Measurements from ENCODE around the gene SIK3.

The SIK3 gene

DNA sequence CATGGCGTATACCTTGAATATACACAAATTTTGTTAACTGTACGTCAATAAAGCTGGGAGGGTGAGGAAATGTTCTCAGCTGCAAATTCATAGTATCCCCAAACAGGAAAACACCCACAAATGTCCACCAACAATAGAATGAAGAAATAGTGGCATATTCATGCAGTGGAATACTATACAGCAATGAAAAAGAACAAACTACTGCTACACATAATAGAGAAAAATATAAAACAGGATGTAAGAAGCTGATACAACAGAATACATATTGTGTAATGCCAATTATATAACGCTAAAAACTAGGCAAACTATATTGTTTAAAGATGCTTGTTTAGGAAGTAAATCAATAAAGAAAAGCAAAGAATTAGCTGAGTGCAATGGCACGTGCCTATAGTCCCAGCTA lies 81.5 kb downstream of the SIK3 start:
- TF ChIP-seq ZBTB7A (IDR thresholded peaks at IDR 0.05; ENCODE audit: low read depth), result no peak

GRCh38 chr11:117016246-117016645 lies 82.0 kb downstream of the SIK3 start:
- TF ChIP-seq TAF1 (IDR thresholded peaks at IDR 0.05; ENCODE audit: low read depth) (no peak), EGR1 (IDR thresholded peaks at IDR 0.05) (no peak), CEBPB (IDR thresholded peaks at IDR 0.05) (no peak), FOXM1 (IDR thresholded peaks at IDR 0.05; ENCODE audit: borderline replicate concordance, low read depth) (no peak), ZBTB7A (IDR thresholded peaks at IDR 0.05; ENCODE audit: low read depth) (no peak), RAD21 (IDR thresholded peaks at IDR 0.05; ENCODE audit: low read depth) (no peak), CREB1 (IDR thresholded peaks at IDR 0.05; ENCODE audit: low read depth) (no peak), EP300 (IDR thresholded peaks at IDR 0.05; ENCODE audit: borderline replicate concordance) (no peak)
- TF ChIP-seq, protein P1, sequence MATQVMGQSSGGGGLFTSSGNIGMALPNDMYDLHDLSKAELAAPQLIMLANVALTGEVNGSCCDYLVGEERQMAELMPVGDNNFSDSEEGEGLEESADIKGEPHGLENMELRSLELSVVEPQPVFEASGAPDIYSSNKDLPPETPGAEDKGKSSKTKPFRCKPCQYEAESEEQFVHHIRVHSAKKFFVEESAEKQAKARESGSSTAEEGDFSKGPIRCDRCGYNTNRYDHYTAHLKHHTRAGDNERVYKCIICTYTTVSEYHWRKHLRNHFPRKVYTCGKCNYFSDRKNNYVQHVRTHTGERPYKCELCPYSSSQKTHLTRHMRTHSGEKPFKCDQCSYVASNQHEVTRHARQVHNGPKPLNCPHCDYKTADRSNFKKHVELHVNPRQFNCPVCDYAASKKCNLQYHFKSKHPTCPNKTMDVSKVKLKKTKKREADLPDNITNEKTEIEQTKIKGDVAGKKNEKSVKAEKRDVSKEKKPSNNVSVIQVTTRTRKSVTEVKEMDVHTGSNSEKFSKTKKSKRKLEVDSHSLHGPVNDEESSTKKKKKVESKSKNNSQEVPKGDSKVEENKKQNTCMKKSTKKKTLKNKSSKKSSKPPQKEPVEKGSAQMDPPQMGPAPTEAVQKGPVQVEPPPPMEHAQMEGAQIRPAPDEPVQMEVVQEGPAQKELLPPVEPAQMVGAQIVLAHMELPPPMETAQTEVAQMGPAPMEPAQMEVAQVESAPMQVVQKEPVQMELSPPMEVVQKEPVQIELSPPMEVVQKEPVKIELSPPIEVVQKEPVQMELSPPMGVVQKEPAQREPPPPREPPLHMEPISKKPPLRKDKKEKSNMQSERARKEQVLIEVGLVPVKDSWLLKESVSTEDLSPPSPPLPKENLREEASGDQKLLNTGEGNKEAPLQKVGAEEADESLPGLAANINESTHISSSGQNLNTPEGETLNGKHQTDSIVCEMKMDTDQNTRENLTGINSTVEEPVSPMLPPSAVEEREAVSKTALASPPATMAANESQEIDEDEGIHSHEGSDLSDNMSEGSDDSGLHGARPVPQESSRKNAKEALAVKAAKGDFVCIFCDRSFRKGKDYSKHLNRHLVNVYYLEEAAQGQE (IDR thresholded peaks at IDR 0.05; ENCODE audit: low read depth), result no peak
- TF ChIP-seq, protein P2, sequence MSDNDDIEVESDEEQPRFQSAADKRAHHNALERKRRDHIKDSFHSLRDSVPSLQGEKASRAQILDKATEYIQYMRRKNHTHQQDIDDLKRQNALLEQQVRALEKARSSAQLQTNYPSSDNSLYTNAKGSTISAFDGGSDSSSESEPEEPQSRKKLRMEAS (IDR thresholded peaks at IDR 0.05), result no peak

- no peak for TF ChIP-seq ZBTB7A (IDR thresholded peaks at IDR 0.05; ENCODE audit: low read depth)
- TF ChIP-seq, protein P3, sequence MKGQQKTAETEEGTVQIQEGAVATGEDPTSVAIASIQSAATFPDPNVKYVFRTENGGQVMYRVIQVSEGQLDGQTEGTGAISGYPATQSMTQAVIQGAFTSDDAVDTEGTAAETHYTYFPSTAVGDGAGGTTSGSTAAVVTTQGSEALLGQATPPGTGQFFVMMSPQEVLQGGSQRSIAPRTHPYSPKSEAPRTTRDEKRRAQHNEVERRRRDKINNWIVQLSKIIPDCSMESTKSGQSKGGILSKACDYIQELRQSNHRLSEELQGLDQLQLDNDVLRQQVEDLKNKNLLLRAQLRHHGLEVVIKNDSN (IDR thresholded peaks at IDR 0.05), result no peak
- TF ChIP-seq RAD21 (IDR thresholded peaks at IDR 0.05; ENCODE audit: low read depth), result no peak
- no peak for TF ChIP-seq NFIC (IDR thresholded peaks at IDR 0.05)
- TF ChIP-seq FOXM1 (IDR thresholded peaks at IDR 0.05; ENCODE audit: borderline replicate concordance, low read depth), result no peak
- TF ChIP-seq EP300 (IDR thresholded peaks at IDR 0.05; ENCODE audit: borderline replicate concordance), result no peak
- no peak for TF ChIP-seq TEAD4 (IDR thresholded peaks at IDR 0.05)
- no peak for TF ChIP-seq TAF1 (IDR thresholded peaks at IDR 0.05; ENCODE audit: low read depth)
- TF ChIP-seq CREB1 (IDR thresholded peaks at IDR 0.05; ENCODE audit: low read depth), result no peak
- no peak for TF ChIP-seq TCF12 (IDR thresholded peaks at IDR 0.05; ENCODE audit: low read depth)
- TF ChIP-seq, protein P1 (IDR thresholded peaks at IDR 0.05; ENCODE audit: low read depth), result no peak
- TF ChIP-seq, protein P2 (IDR thresholded peaks at IDR 0.05), result no peak
- no peak for TF ChIP-seq YY1 (IDR thresholded peaks at IDR 0.05; ENCODE audit: low read depth)
- no peak for TF ChIP-seq CEBPB (IDR thresholded peaks at IDR 0.05)
- TF ChIP-seq EGR1 (IDR thresholded peaks at IDR 0.05), result no peak
These were observed 86.7 kb downstream of the SIK3 start for GRCh38 chr11:117011541-117011898.

DNA sequence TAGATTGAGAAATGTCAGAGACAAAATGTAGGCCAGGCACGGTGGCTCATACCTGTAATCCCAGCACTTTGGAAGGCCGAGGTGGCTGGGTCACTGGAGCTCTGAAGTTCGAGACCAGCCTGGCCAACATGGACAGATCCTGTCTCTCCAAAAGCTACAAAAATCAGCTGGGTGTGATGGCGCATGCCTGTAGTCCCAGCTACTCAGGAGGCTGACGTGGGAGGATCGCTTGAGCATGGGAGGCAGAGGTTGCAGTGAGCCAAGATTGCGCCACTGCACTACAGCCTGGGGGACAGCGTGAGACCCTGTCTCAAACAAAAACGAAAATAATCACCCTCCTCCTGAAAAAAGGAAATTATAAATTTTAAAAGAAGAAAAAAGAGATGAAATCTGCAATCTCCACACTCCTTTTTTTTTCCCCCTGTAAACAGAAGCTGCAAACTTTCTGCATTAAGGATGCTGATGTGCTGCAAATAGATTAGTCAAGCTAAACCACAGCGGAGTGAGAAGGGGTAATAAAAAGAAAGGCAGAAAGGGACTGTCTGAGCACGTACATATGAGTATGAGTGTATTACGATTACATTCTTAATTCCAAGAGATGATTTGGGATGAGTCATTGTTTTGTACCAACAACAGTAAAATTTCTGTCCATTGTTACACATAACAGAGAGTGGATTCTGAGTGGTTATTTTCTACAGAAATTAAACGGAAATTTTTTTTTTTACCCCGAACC lies 87.3 kb downstream of the SIK3 start:
- TF ChIP-seq, protein P3 (IDR thresholded peaks at IDR 0.05), result no peak
- TF ChIP-seq TAF1 (IDR thresholded peaks at IDR 0.05; ENCODE audit: low read depth) (no peak), RAD21 (IDR thresholded peaks at IDR 0.05; ENCODE audit: low read depth) (no peak), YY1 (IDR thresholded peaks at IDR 0.05; ENCODE audit: low read depth) (no peak), CREB1 (IDR thresholded peaks at IDR 0.05; ENCODE audit: low read depth) (no peak), FOXM1 (IDR thresholded peaks at IDR 0.05; ENCODE audit: borderline replicate concordance, low read depth) (no peak), TEAD4 (IDR thresholded peaks at IDR 0.05) (no peak), ZBTB7A (IDR thresholded peaks at IDR 0.05; ENCODE audit: low read depth) (no peak), TCF12 (IDR thresholded peaks at IDR 0.05; ENCODE audit: low read depth) (no peak), EP300 (IDR thresholded peaks at IDR 0.05; ENCODE audit: borderline replicate concordance) (no peak), CEBPB (IDR thresholded peaks at IDR 0.05) (no peak), NFIC (IDR thresholded peaks at IDR 0.05) (no peak), EGR1 (IDR thresholded peaks at IDR 0.05) (no peak)
- TF ChIP-seq, protein P1 (IDR thresholded peaks at IDR 0.05; ENCODE audit: low read depth), result no peak
- TF ChIP-seq, protein P2 (IDR thresholded peaks at IDR 0.05), result no peak
